Spleen (tissue), 11 donors: Measurements from ENCODE around the gene SGCG. TPM values are rescaled to one million over a fixed set of nuclear protein-coding genes. Genes with fewer than 3 reads are reported as not detected.

Experiments used
- DNase-seq: peaks from one replicate; pipeline ENCODE4 v3.0.0-alpha.2; 2020
- H3K27ac ChIP-seq, 8 donors: fragments of 200-600 bp; sonication (generic) in 7 of 8; 1 replicate in 4 of 8; 2 replicates in 4 of 8; pipeline versions ENCODE4 v1.5.0 to v1.8.0; 2016 to 2021; ENCODE audit warnings: inconsistent platforms in 4 of 8, mild to moderate bottlenecking in 4 of 8, moderate library complexity in 1 of 8
- H3K27me3 ChIP-seq, 7 donors: fragments of 200-600 bp; sonication (generic) in 6 of 7; replicated peaks in 1 of 7; 1 replicate in 4 of 7; 2 replicates in 3 of 7; pipeline versions ENCODE4 v1.5.0 to v1.8.0; 2016 to 2021; ENCODE audit warnings: inconsistent platforms in 3 of 7, mild to moderate bottlenecking in 1 of 7
- H3K36me3 ChIP-seq, 6 donors: fragments of 200-600 bp; sonication (generic) in 5 of 6; 1 replicate in 4 of 6; 2 replicates in 2 of 6; pipeline versions ENCODE4 v1.5.0 to v1.8.0; 2016 to 2021; ENCODE audit warnings: inconsistent platforms in 2 of 6
- H3K4me1 ChIP-seq, 6 donors: fragments of 200-600 bp; sonication (generic) in 5 of 6; 1 replicate in 3 of 6; 2 replicates in 3 of 6; pipeline versions ENCODE4 v1.5.0 to v1.8.0; 2016 to 2021; ENCODE audit warnings: inconsistent platforms in 3 of 6
- H3K4me3 ChIP-seq, 8 donors: fragments of 200-600 bp; sonication (generic) in 7 of 8; 1 replicate in 4 of 8; 2 replicates in 4 of 8; pipeline versions ENCODE4 v1.5.0 to v1.8.0; 2016 to 2021; ENCODE audit warnings: inconsistent platforms in 4 of 8, mild to moderate bottlenecking in 4 of 8, moderate library complexity in 2 of 8
- H3K9me3 ChIP-seq, 8 donors: fragments of 200-600 bp; sonication (generic) in 7 of 8; 1 replicate in 4 of 8; 2 replicates in 4 of 8; pipeline versions ENCODE4 v1.5.0 to v1.8.0; 2016 to 2021; ENCODE audit warnings: inconsistent platforms in 4 of 8
- POLR2A ChIP-seq, 3 donors: fragments of 450-650 bp; IDR thresholded peaks; one replicate each; pipeline ENCODE4 v1.5.1; 2017; ENCODE audit warnings: antibody characterized with exemption in 3 of 3, mild to moderate bottlenecking in 1 of 3
- POLR2AphosphoS5 ChIP-seq, 3 donors: sonication (generic); formaldehyde crosslinking; IDR thresholded peaks; one replicate each; pipeline ENCODE4 v1.5.1; 2017; ENCODE audit warnings: antibody characterized with exemption in 3 of 3
- WGBS, 5 donors: extraction: QIAGEN DNeasy Blood & Tissue Kit in 3 of 5; methylation state at CpG; one replicate each; pipeline versions ENCODE4 v1.1.5 to v1.1.7; 2013 to 2018; 5-methylcytosine and 5-hydroxymethylcytosine counted together
- intact Hi-C: fragments of 100-400 bp; cut with DNase I; formaldehyde crosslinking; loops from one replicate; pipeline ENCODE4 v1.15.0; 2023; ENCODE audit warnings: low total_unique reads
- polyA plus RNA-seq, 3 donors: library from polyadenylated mRNA; stranded (reverse); fragments of 200-250 nt; gene quantifications; one replicate each; pipeline ENCODE4 v1.2.1, GENCODE V29; 2013
- total RNA-seq, 7 donors: library from RNA; depleted of rRNA in 3 of 7; stranded (reverse); fragments of >200 nt in 3 of 7; fragmentation: NEBNext Ultra II Directional in 4 of 7; extraction: Animal tissue kit (Norgen Biotek cat#: 25700) in 4 of 7; gene quantifications; one replicate each; pipeline versions ENCODE4 v1.1.0 to v1.2.1, GENCODE V29; 2016 to 2021
- TF ChIP-seq, protein P1 (sequence below), 11 experiments: fragments of 200-600 bp in 7 of 11; fragments of 450-650 bp in 4 of 11; sonication (generic) in 4 of 11; IDR thresholded peaks in 8 of 11; conservative IDR thresholded peaks in 3 of 11; 1 replicate in 7 of 11; 2 replicates in 4 of 11; pipeline versions ENCODE4 v1.4.0 to v1.8.0; 2016 to 2021; ENCODE audit warnings: antibody characterized with exemption in 11 of 11, inconsistent platforms in 4 of 11, mild to moderate bottlenecking in 1 of 11
- donor health status: healthy with polysubstance abuse.
- donor health status: DM: no; HTN: no; CAD: no; lungs with moderate emphysema.
- donor health status: DM: no; HTN: no; CAD: no.
- donor health status: Bipolar disorder and iron deficiency.
- donor health status: healthy.
- donor health status: DM: no; HTN: no; CAD: no.
- donor health status: DM: yes; HTN: yes; CAD: no.

The SGCG gene
- total and polyA plus RNA-seq, 10 donors = not detected

GRCh38 chr13:23344931-23345595 is 164.3 kb downstream of the SGCG start:
- 74 to 86% (median 80%) methylated on average over 4 of the region's 4 CpGs for whole genome bisulfite sequencing, 5 donors
- H3K36me3 ChIP-seq = peaks cover 4 to 93% (median 33%) of the 10 kb centered on the region in 6 donors

GRCh38 chr13:23347601-23348000 is 166.8 kb downstream of the SGCG start:
- TF ChIP-seq POLR2A (IDR thresholded peaks at IDR 0.05) (no peak), POLR2AphosphoS5 (IDR thresholded peaks at IDR 0.05) (no peak)
- TF ChIP-seq, protein P1, sequence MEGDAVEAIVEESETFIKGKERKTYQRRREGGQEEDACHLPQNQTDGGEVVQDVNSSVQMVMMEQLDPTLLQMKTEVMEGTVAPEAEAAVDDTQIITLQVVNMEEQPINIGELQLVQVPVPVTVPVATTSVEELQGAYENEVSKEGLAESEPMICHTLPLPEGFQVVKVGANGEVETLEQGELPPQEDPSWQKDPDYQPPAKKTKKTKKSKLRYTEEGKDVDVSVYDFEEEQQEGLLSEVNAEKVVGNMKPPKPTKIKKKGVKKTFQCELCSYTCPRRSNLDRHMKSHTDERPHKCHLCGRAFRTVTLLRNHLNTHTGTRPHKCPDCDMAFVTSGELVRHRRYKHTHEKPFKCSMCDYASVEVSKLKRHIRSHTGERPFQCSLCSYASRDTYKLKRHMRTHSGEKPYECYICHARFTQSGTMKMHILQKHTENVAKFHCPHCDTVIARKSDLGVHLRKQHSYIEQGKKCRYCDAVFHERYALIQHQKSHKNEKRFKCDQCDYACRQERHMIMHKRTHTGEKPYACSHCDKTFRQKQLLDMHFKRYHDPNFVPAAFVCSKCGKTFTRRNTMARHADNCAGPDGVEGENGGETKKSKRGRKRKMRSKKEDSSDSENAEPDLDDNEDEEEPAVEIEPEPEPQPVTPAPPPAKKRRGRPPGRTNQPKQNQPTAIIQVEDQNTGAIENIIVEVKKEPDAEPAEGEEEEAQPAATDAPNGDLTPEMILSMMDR (IDR thresholded peaks at IDR 0.05 in 8 of 11, conservative IDR thresholded peaks at IDR 0.05 in 3 of 11) = no peak
- Histone ChIP-seq H3K9me3 (no peaks in the 10 kb centered on the region), H3K36me3 (peaks cover 0 to 92% (median 25%) of the 10 kb centered on the region in 6 donors), H3K4me1 (peaks cover 0 to 22% (median 1%) of the 10 kb centered on the region in 6 donors), H3K27me3 (no peaks in the 10 kb centered on the region), H3K27ac (peak overlapping the region in 3 of 8 donors; percentile 7 to 63 (median 42)), H3K4me3 (no peak overlapping the region)
- WGBS, 5 donors = 90 to 100% (median 96%) methylated on average over 1 of the region's 1 CpG
- intact Hi-C loops = no loop called here
- DNase-seq = no peak

More at GRCh38 chr13:23344931-23345595, 164.3 kb downstream of the SGCG start:
- H3K9me3 ChIP-seq = no peaks in the 10 kb centered on the region
- H3K4me3 ChIP-seq = no peak overlapping the region
- TF ChIP-seq, protein P1 (IDR thresholded peaks at IDR 0.05 in 8 of 11, conservative IDR thresholded peaks at IDR 0.05 in 3 of 11) = no peak
- TF ChIP-seq POLR2A (IDR thresholded peaks at IDR 0.05) (no peak), POLR2AphosphoS5 (IDR thresholded peaks at IDR 0.05) (no peak)
- DNase-seq = no peak
- H3K27me3 ChIP-seq = no peaks in the 10 kb centered on the region
- peaks cover 0 to 22% (median 1%) of the 10 kb centered on the region in 6 donors for H3K4me1 ChIP-seq
- no peak overlapping the region for H3K27ac ChIP-seq
- intact Hi-C loops = no loop called here

DNA sequence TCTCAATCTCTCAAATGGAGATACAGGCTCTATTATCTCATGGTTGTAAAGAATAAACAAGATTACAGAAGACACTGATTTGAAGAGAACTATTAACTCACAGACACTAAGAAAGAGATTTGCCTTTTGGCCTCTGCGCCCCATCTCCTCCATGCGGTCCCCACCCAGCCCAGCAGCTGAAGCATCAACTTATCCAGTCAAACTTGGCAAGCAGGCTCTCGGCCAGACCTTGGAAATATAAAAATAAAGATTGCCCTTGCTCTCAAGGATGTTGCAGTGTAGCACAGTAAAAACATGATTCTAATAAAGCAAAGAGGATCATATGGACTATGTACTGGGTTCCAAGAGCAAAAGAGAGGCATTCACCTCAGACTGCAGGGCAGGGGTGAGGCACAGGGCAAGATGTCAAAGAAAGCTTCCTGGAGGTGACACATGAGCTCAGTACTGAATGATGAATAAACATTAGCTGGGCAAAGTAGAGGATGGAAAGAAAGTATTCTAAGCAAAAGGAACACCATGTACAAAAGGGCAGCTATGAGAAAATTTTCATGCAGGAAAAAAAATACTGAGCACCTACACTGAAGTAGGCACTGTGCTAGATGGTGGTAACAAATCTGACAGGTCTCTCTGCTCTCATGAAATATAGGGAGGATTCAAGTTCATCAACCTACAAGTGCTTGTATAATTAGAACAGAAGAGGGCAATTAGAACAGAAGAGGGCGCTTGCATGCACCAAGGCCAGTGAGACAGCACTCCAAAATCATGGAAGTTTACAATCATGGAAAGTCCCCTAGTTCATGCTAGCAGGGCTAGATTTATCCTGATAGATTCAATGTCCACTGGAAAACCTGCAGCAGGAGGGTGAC is 167.7 kb downstream of the SGCG start:
- peak overlapping the region in 6 of 8 donors; percentile 4 to 63 (median 35) for H3K27ac ChIP-seq
- DNase-seq = no peak
- TF ChIP-seq POLR2A (IDR thresholded peaks at IDR 0.05) (no peak), POLR2AphosphoS5 (IDR thresholded peaks at IDR 0.05) (peak in 2 of 3 donors; percentile 20 to 31)
- H3K27me3 ChIP-seq = no peaks in the 10 kb centered on the region
- 72 to 87% (median 75%) methylated on average over 4 of the region's 4 CpGs for WGBS, 5 donors
- H3K4me3 ChIP-seq = no peak overlapping the region
- no peaks in the 10 kb centered on the region for H3K9me3 ChIP-seq
- intact Hi-C loops = no loop called here
- H3K36me3 ChIP-seq = peaks cover 0 to 94% (median 29%) of the 10 kb centered on the region in 6 donors
- peaks cover 0 to 22% (median 1%) of the 10 kb centered on the region in 6 donors for H3K4me1 ChIP-seq

- H3K4me1 ChIP-seq = peaks cover 0 to 22% (median 1%) of the 10 kb centered on the region in 6 donors
- 93 to 97% (median 94%) methylated on average over 4 of the region's 4 CpGs for WGBS, 5 donors
- H3K36me3 ChIP-seq = peaks cover 0 to 92% (median 31%) of the 10 kb centered on the region in 6 donors
- intact Hi-C loops = no loop called here
- peak overlapping the region in 7 of 8 donors; percentile 4 to 63 (median 34) for H3K27ac ChIP-seq
- H3K4me3 ChIP-seq = no peak overlapping the region
- no peak for DNase-seq
- H3K27me3 ChIP-seq = no peaks in the 10 kb centered on the region
- no peaks in the 10 kb centered on the region for H3K9me3 ChIP-seq
- no peak for TF ChIP-seq POLR2AphosphoS5 (IDR thresholded peaks at IDR 0.05)
- TF ChIP-seq POLR2A (IDR thresholded peaks at IDR 0.05) = no peak
- TF ChIP-seq, protein P1 (IDR thresholded peaks at IDR 0.05 in 8 of 11, conservative IDR thresholded peaks at IDR 0.05 in 3 of 11) = no peak
Observed at GRCh38 chr13:23349161-23349897, 168.6 kb downstream of the SGCG start.
